Fibroblast of villous mesenchyme (primary cell): ENCODE data around the gene LYAR. TPM values are rescaled to one million over a fixed set of nuclear protein-coding genes. Genes with fewer than 3 reads are reported as not detected.

Experiments used
- total RNA-seq: library from RNA; depleted of rRNA; stranded (reverse); fragments of >200 nt; gene quantifications from 2 replicates; pipeline ENCODE4 v1.2.3, GENCODE V29; 2012

LYAR gene
- total RNA-seq, 1 donor, result 12.1 TPM

Other genes starting within 250 kb of the LYAR start
- gene OTOP1, start 63.2 kb downstream of the LYAR start, total RNA-seq, result not detected in 2 replicates
- 26.7 and 31.5 TPM in 2 replicates for gene TMEM128, start 41.9 kb downstream of the LYAR start, total RNA-seq
- 6.4 and 9.9 TPM in 2 replicates for gene ZBTB49, start 97 bp upstream of the LYAR start, total RNA-seq
- gene NSG1, start 96.9 kb upstream of the LYAR start, total RNA-seq, result 0.32 and 0.86 TPM in 2 replicates